Vagina (tissue), 2 donors: ENCODE results near the gene CA7. TPM values are rescaled to one million over a fixed set of nuclear protein-coding genes. Genes with fewer than 3 reads are reported as not detected.

Experiments
- DNase-seq, 2 donors: peaks; one replicate each; pipeline ENCODE4 v3.0.0-alpha.2; 2017; ENCODE audit errors: extremely low spot score in 2 of 2
- H3K27ac ChIP-seq: fragments of 200-600 bp; sonication (generic); one replicate; pipeline ENCODE4 v1.5.1; 2019
- H3K27me3 ChIP-seq: fragments of 200-600 bp; sonication (generic); one replicate; pipeline ENCODE4 v1.5.1; 2019
- H3K36me3 ChIP-seq, 2 donors: fragments of 200-600 bp; sonication (generic); one replicate each; pipeline ENCODE4 v1.5.1; 2017 to 2019
- H3K4me1 ChIP-seq: fragments of 200-600 bp; sonication (generic); one replicate; pipeline ENCODE4 v1.5.1; 2019
- H3K4me3 ChIP-seq, 2 donors: fragments of 200-600 bp; sonication (generic); 1 replicate in 1 of 2; 2 replicates in 1 of 2; pipeline ENCODE4 v1.5.1; 2016 to 2019
- H3K9me3 ChIP-seq: fragments of 200-600 bp; sonication (generic); one replicate; pipeline ENCODE4 v1.5.1; 2019
- CTCF ChIP-seq, 3 experiments: fragments of 450-650 bp in 2 of 3; fragments of 200-600 bp in 1 of 3; sonication (generic) in 1 of 3; IDR thresholded peaks; one replicate each; pipeline ENCODE4 v1.5.1; 2017 to 2019; ENCODE audit warnings: antibody characterized with exemption in 3 of 3, mild to moderate bottlenecking in 2 of 3, moderate library complexity in 2 of 3
- POLR2A ChIP-seq, 2 donors: fragments of 450-650 bp; IDR thresholded peaks; one replicate each; pipeline ENCODE4 v1.6.1; 2017; ENCODE audit warnings: antibody characterized with exemption in 2 of 2, mild to moderate bottlenecking in 2 of 2, moderate library complexity in 2 of 2
- POLR2AphosphoS5 ChIP-seq, 2 donors: sonication (generic); formaldehyde crosslinking; IDR thresholded peaks; one replicate each; pipeline ENCODE4 v1.9.0; 2017; ENCODE audit warnings: antibody characterized with exemption in 2 of 2, mild to moderate bottlenecking in 2 of 2, low read depth in 1 of 2; ENCODE audit not compliant: insufficient read depth in 1 of 2
- intact Hi-C: fragments of 100-400 bp; cut with DNase I; formaldehyde crosslinking; loops from one replicate; pipeline ENCODE4 v1.15.1; 2023
- total RNA-seq: library from RNA; depleted of rRNA; stranded (reverse); fragments of >200 nt; gene quantifications from one replicate; pipeline ENCODE4 v1.2.3, GENCODE V29; 2016

The CA7 gene
- total RNA-seq, 1 donor from 2014 or later = not detected

- no peaks in the 10 kb centered on the region for H3K27me3 ChIP-seq
Measured at GRCh38 chr16:66900721-66901441, 56.7 kb downstream of the CA7 start.

GRCh38 chr16:66901626-66902025 is 57.4 kb downstream of the CA7 start:
- peaks cover 51% of the 10 kb centered on the region for H3K4me1 ChIP-seq
- peak overlapping the region; percentile 91 for H3K27ac ChIP-seq

More at GRCh38 chr16:66900721-66901441, 56.7 kb downstream of the CA7 start:
- TF ChIP-seq POLR2A (IDR thresholded peaks at IDR 0.05) (no peak), POLR2AphosphoS5 (IDR thresholded peaks at IDR 0.05; ENCODE audit: insufficient read depth in 1 of 2, low read depth in 1 of 2) (peak in 1 of 2 donors; percentile 60)
- Histone ChIP-seq H3K27ac (peak overlapping the region; percentile 91), H3K9me3 (no peaks in the 10 kb centered on the region), H3K4me3 (no peak overlapping the region), H3K36me3 (no peaks in the 10 kb centered on the region), H3K4me1 (peaks cover 48% of the 10 kb centered on the region)
- intact Hi-C loops = no loop called here
- no peak for DNase-seq

GRCh38 chr16:66902648-66903543 is 58.7 kb downstream of the CA7 start:
- intact Hi-C loops = no loop called here
- DNase-seq = no peak
- Histone ChIP-seq H3K27ac (peak overlapping the region; percentile 91), H3K4me3 (no peak overlapping the region), H3K4me1 (peaks cover 51% of the 10 kb centered on the region), H3K27me3 (no peaks in the 10 kb centered on the region), H3K36me3 (no peaks in the 10 kb centered on the region), H3K9me3 (no peaks in the 10 kb centered on the region)
- TF ChIP-seq POLR2A (IDR thresholded peaks at IDR 0.05) = no peak
- TF ChIP-seq CTCF (IDR thresholded peaks at IDR 0.05) = no peak
- TF ChIP-seq POLR2AphosphoS5 (IDR thresholded peaks at IDR 0.05; ENCODE audit: insufficient read depth in 1 of 2, low read depth in 1 of 2) = no peak

More at GRCh38 chr16:66901626-66902025, 57.4 kb downstream of the CA7 start:
- Histone ChIP-seq H3K27me3 (no peaks in the 10 kb centered on the region), H3K9me3 (no peaks in the 10 kb centered on the region), H3K36me3 (no peaks in the 10 kb centered on the region), H3K4me3 (no peak overlapping the region)
- TF ChIP-seq POLR2A (IDR thresholded peaks at IDR 0.05) = no peak
- no peak for TF ChIP-seq CTCF (IDR thresholded peaks at IDR 0.05)
- TF ChIP-seq POLR2AphosphoS5 (IDR thresholded peaks at IDR 0.05; ENCODE audit: insufficient read depth in 1 of 2, low read depth in 1 of 2) = no peak
- no peak for DNase-seq
- intact Hi-C loops = no loop called here

Other genes with a start within 250 kb of the CA7 start
- 47.9 TPM for gene CMTM3, start 239.7 kb upstream of the CA7 start, total RNA-seq
- 15.7 TPM for gene CMTM4, start 147.7 kb upstream of the CA7 start, total RNA-seq
- 149 TPM for gene DYNC1LI2, start 92.8 kb upstream of the CA7 start, total RNA-seq
- gene TERB1, start 42.8 kb upstream of the CA7 start, total RNA-seq = not detected
- gene NAE1, start 13.4 kb upstream of the CA7 start, total RNA-seq = 30.0 TPM
- 14.0 TPM for gene PDP2, start 36.1 kb downstream of the CA7 start, total RNA-seq
- gene CDH16, start 74.5 kb downstream of the CA7 start, total RNA-seq = 0.25 TPM
- gene RRAD, start 81.1 kb downstream of the CA7 start, total RNA-seq = 49.1 TPM
- gene CIAO2B, start 90.0 kb downstream of the CA7 start, total RNA-seq = 105 TPM
- gene CES2, start 91.1 kb downstream of the CA7 start, total RNA-seq = 55.7 TPM
- 0.98 TPM for gene CES3, start 116.9 kb downstream of the CA7 start, total RNA-seq
- gene CES4A, start 144.2 kb downstream of the CA7 start, total RNA-seq = 12.5 TPM
- gene CBFB, start 184.7 kb downstream of the CA7 start, total RNA-seq = 33.9 TPM